CD4-positive, alpha-beta T cell (primary cell): ENCODE results near the gene FHOD3. TPM values are rescaled to one million over a fixed set of nuclear protein-coding genes. Genes with fewer than 3 reads are reported as not detected.

Experiments
- ATAC-seq: fragments of 200-7000 bp; cut with Tn5 transposase; one replicate; pipeline ENCODE4 v1.10.0; 2022; ENCODE audit warnings: mild to moderate bottlenecking; ENCODE audit not compliant: poor library complexity
- CTCF ChIA-PET: fragments of 350-600 bp; sonication (Branson Sonifier 250); formaldehyde crosslinking; loops from one replicate; lab custom pipeline; 2021; ENCODE audit warnings: antibody characterized with exemption, inconsistent platforms; lab: Charles Lee
- POLR2A ChIA-PET: fragments of 350-600 bp; sonication (Branson Sonifier 250); formaldehyde crosslinking; loops from one replicate; lab custom pipeline; 2021; ENCODE audit warnings: antibody characterized with exemption, inconsistent platforms; lab: Charles Lee
- DNase-seq, 14 experiments: peaks; one replicate each; pipeline ENCODE4 v3.0.0-alpha.2; 2013 to 2020; ENCODE audit warnings: mixed read lengths in 2 of 14
- H3K27ac ChIP-seq, 2 donors: one replicate each; pipeline versions ENCODE4 v1.5.1 to v1.7.0; 2013; ENCODE audit warnings: low read length in 2 of 2, low read depth in 1 of 2, mild to moderate bottlenecking in 1 of 2
- H3K27me3 ChIP-seq, 2 experiments: 1 replicate in 1 of 2; 2 replicates in 1 of 2; pipeline versions ENCODE4 v1.6.1 to v1.7.0; 2013; ENCODE audit warnings: low read length in 2 of 2, control low read depth in 1 of 2, mild to moderate bottlenecking in 1 of 2, moderate library complexity in 1 of 2; ENCODE audit not compliant: insufficient read depth in 2 of 2, control insufficient read depth in 1 of 2
- H3K36me3 ChIP-seq: one replicate; pipeline ENCODE4 v1.6.1; 2013; ENCODE audit warnings: low read length, control low read depth; ENCODE audit not compliant: insufficient read depth
- H3K4me1 ChIP-seq: one replicate; pipeline ENCODE4 v1.6.1; 2013; ENCODE audit warnings: low read length, control low read depth; ENCODE audit not compliant: insufficient read depth
- H3K4me3 ChIP-seq: one replicate; pipeline ENCODE4 v1.5.1; 2013; ENCODE audit warnings: mild to moderate bottlenecking, low read length, moderate library complexity
- H3K9me3 ChIP-seq, 2 experiments: 1 replicate in 1 of 2; 2 replicates in 1 of 2; pipeline versions ENCODE4 v1.6.1 to v1.7.0; 2013; ENCODE audit warnings: low read length in 2 of 2, mild to moderate bottlenecking in 2 of 2, control low read depth in 1 of 2, moderate library complexity in 1 of 2; ENCODE audit not compliant: control insufficient read depth in 1 of 2, insufficient read depth in 1 of 2
- H3K27ac Mint-ChIP-seq: one replicate; pipeline ENCODE4 v1.8.0; 2020; ENCODE audit warnings: mixed read lengths
- H3K27me3 Mint-ChIP-seq: one replicate; pipeline ENCODE4 v1.8.0; 2021; ENCODE audit warnings: mixed read lengths
- H3K36me3 Mint-ChIP-seq: one replicate; pipeline ENCODE4 v1.8.0; 2021; ENCODE audit warnings: low read depth, mixed read lengths
- H3K4me1 Mint-ChIP-seq: one replicate; pipeline ENCODE4 v1.8.0; 2021; ENCODE audit warnings: low read depth, mixed read lengths
- H3K4me3 Mint-ChIP-seq: one replicate; pipeline ENCODE4 v1.8.0; 2020; ENCODE audit warnings: mild to moderate bottlenecking, mixed read lengths
- H3K9me3 Mint-ChIP-seq: one replicate; pipeline ENCODE4 v1.8.0; 2020; ENCODE audit warnings: mixed read lengths
- intact Hi-C, 2 experiments: fragments of 100-400 bp; cut with DNase I in 1 of 2; cut with micrococcal nuclease in 1 of 2; formaldehyde crosslinking; loops; one replicate each; pipeline versions ENCODE4 v1.15.1 to v1.9.0; 2023 to 2025; cut with DNase I, micrococcal nuclease
- total RNA-seq, 174 experiments: library from RNA in 2 of 174; stranded (reverse) in 2 of 174; gene quantifications; one replicate each; pipeline ENCODE4 v1.2.3 and lab custom pipeline; 2021 to 2026
- TF ChIP-seq, protein P1 (sequence below): fragments of 200-600 bp; IDR thresholded peaks from one replicate; pipeline ENCODE4 v1.8.0; 2022; ENCODE audit warnings: antibody characterized with exemption, mild to moderate bottlenecking

FHOD3 gene
- total RNA-seq, 2 experiments from 2014 or later, result not detected

GRCh38 chr18:36350251-36350651 lies 52.7 kb downstream of the FHOD3 start:
- intact Hi-C loops, result no loop called here
- no peaks in the 10 kb centered on the region for H3K36me3 ChIP-seq
- no peak for ATAC-seq
- no peak overlapping the region for H3K4me3 Mint-ChIP-seq
- H3K4me1 Mint-ChIP-seq, result no peaks in the 10 kb centered on the region
- H3K27me3 ChIP-seq, result peaks cover 2 to 4% of the 10 kb centered on the region in 2 experiments
- H3K4me1 ChIP-seq, result no peaks in the 10 kb centered on the region
- no peaks in the 10 kb centered on the region for H3K36me3 Mint-ChIP-seq
- no peaks in the 10 kb centered on the region for H3K9me3 Mint-ChIP-seq
- ChIA-PET POLR2A (no interaction called here), CTCF (no interaction called here)
- H3K9me3 ChIP-seq, result no peaks in the 10 kb centered on the region
- no peak overlapping the region for H3K27ac Mint-ChIP-seq
- DNase-seq, result no peak
- H3K4me3 ChIP-seq, result no peak overlapping the region
- peaks cover 43% of the 10 kb centered on the region for H3K27me3 Mint-ChIP-seq
- TF ChIP-seq, protein P1, sequence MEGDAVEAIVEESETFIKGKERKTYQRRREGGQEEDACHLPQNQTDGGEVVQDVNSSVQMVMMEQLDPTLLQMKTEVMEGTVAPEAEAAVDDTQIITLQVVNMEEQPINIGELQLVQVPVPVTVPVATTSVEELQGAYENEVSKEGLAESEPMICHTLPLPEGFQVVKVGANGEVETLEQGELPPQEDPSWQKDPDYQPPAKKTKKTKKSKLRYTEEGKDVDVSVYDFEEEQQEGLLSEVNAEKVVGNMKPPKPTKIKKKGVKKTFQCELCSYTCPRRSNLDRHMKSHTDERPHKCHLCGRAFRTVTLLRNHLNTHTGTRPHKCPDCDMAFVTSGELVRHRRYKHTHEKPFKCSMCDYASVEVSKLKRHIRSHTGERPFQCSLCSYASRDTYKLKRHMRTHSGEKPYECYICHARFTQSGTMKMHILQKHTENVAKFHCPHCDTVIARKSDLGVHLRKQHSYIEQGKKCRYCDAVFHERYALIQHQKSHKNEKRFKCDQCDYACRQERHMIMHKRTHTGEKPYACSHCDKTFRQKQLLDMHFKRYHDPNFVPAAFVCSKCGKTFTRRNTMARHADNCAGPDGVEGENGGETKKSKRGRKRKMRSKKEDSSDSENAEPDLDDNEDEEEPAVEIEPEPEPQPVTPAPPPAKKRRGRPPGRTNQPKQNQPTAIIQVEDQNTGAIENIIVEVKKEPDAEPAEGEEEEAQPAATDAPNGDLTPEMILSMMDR, result no peak
- H3K27ac ChIP-seq, result no peak overlapping the region

DNA sequence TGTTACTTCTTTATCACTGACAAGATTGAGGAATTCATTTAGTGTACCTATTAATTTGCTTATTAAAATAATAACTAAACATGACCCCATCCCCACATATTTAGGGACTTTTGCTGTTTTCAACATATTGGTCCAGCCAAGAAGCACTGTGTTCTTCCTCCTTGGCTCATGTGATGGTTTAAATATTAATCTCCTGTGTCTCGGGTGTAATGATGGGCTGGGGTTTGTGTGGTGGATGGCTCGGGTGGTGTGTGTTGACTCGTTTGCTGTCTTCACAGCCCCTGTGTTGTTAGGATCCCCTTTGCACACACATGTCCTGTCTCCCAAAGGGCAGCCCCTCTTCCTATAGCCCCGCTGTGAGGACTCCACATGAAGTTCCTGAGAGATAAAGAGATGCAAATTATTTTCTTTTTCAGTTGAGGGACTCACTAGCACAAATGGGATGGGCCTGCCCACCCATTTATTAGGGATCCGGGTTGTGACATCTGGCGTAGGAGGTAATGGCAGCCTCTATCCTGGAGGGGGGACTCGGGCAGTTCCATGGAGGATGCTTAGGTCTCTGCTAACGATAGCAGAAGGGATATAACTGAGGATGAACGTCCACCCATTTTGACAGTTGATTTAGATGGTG lies 53.4 kb downstream of the FHOD3 start:
- no peaks in the 10 kb centered on the region for H3K36me3 Mint-ChIP-seq
- TF ChIP-seq, protein P1, result no peak
- H3K27ac ChIP-seq, result no peak overlapping the region
- no peaks in the 10 kb centered on the region for H3K36me3 ChIP-seq
- no peaks in the 10 kb centered on the region for H3K4me1 Mint-ChIP-seq
- ATAC-seq (no peak), DNase-seq (no peak)
- H3K27me3 ChIP-seq, result peaks cover 2 to 4% of the 10 kb centered on the region in 2 experiments
- peaks cover 43% of the 10 kb centered on the region for H3K27me3 Mint-ChIP-seq
- POLR2A ChIA-PET, result no interaction called here
- no peak overlapping the region for H3K27ac Mint-ChIP-seq
- H3K4me1 ChIP-seq, result no peaks in the 10 kb centered on the region
- H3K9me3 ChIP-seq, result no peaks in the 10 kb centered on the region
- CTCF ChIA-PET, result no interaction called here
- intact Hi-C loops, result no loop called here
- H3K4me3 ChIP-seq, result no peak overlapping the region
- no peak overlapping the region for H3K4me3 Mint-ChIP-seq
- no peaks in the 10 kb centered on the region for H3K9me3 Mint-ChIP-seq

GRCh38 chr18:36352384-36352783 lies 54.9 kb downstream of the FHOD3 start:
- Histone ChIP-seq H3K36me3 (no peaks in the 10 kb centered on the region), H3K4me3 (no peak overlapping the region), H3K4me1 (no peaks in the 10 kb centered on the region), H3K9me3 (no peaks in the 10 kb centered on the region), H3K27me3 (peaks cover 2 to 4% of the 10 kb centered on the region in 2 experiments), H3K27ac (no peak overlapping the region)
- TF ChIP-seq, protein P1, result no peak
- no peaks in the 10 kb centered on the region for H3K9me3 Mint-ChIP-seq
- no peaks in the 10 kb centered on the region for H3K36me3 Mint-ChIP-seq
- intact Hi-C loops, result no loop called here
- H3K4me1 Mint-ChIP-seq, result no peaks in the 10 kb centered on the region
- peaks cover 44% of the 10 kb centered on the region for H3K27me3 Mint-ChIP-seq
- ChIA-PET CTCF (no interaction called here), POLR2A (no interaction called here)
- H3K27ac Mint-ChIP-seq, result no peak overlapping the region
- DNase-seq (no peak), ATAC-seq (no peak)
- no peak overlapping the region for H3K4me3 Mint-ChIP-seq
